H1 (cell line): ENCODE data around the gene PRKCSH.

Experiments used
- GTF2F1 ChIP-seq: IDR thresholded peaks from 2 replicates; pipeline ENCODE4 v1.6.1; 2012; ENCODE audit warnings: low read depth, low read length, improper control_type of control experiment, borderline replicate concordance
- MAFK ChIP-seq: IDR thresholded peaks from 2 replicates; pipeline ENCODE4 v1.6.1; 2012; ENCODE audit warnings: low read depth, mild to moderate bottlenecking, improper control_type of control experiment, low read length

DNA sequence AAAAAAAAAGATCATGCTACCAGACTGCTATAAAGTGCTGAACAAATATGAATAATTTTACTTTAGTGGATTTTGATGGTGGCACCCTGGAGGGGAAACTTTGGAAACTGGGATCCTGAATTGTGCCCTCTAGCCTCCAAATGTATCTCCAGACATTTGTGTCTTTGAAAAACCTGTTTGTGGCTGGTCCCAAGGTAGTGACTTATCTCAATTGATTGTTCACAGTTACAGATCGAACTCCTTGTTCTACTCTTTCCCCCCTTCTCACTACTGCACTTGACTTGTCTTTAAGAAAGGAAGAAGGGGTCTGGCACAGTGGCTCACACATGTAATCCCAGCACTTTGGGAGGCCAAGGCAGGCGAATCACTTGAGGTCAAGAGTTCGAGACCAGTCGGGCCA lies 26.8 kb upstream of the PRKCSH start:
- TF ChIP-seq MAFK = no peak
- TF ChIP-seq GTF2F1 = no peak
